Stomach (tissue), 4 donors: ENCODE results near the gene RIC8A.

ENCODE experiments used
- POLR2AphosphoS5 ChIP-seq, 3 donors: sonication (generic); formaldehyde crosslinking; IDR thresholded peaks; one replicate each; pipeline ENCODE4 v1.6.1; 2016; ENCODE audit warnings: antibody characterized with exemption in 3 of 3
- TF ChIP-seq, protein P1 (sequence below), 7 experiments: fragments of 450-650 bp in 4 of 7; fragments of 200-600 bp in 3 of 7; sonication (generic) in 3 of 7; IDR thresholded peaks; one replicate each; pipeline ENCODE4 v1.5.1; 2016 to 2019; ENCODE audit warnings: antibody characterized with exemption in 7 of 7, control low read depth in 2 of 7, mild to moderate bottlenecking in 1 of 7

GRCh38 chr11:244376-244775, 36.9 kb downstream of the RIC8A start:
- TF ChIP-seq, protein P1, sequence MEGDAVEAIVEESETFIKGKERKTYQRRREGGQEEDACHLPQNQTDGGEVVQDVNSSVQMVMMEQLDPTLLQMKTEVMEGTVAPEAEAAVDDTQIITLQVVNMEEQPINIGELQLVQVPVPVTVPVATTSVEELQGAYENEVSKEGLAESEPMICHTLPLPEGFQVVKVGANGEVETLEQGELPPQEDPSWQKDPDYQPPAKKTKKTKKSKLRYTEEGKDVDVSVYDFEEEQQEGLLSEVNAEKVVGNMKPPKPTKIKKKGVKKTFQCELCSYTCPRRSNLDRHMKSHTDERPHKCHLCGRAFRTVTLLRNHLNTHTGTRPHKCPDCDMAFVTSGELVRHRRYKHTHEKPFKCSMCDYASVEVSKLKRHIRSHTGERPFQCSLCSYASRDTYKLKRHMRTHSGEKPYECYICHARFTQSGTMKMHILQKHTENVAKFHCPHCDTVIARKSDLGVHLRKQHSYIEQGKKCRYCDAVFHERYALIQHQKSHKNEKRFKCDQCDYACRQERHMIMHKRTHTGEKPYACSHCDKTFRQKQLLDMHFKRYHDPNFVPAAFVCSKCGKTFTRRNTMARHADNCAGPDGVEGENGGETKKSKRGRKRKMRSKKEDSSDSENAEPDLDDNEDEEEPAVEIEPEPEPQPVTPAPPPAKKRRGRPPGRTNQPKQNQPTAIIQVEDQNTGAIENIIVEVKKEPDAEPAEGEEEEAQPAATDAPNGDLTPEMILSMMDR (IDR thresholded peaks at IDR 0.05) = no peak
- no peak for TF ChIP-seq POLR2AphosphoS5 (IDR thresholded peaks at IDR 0.05)
